Left forelimb (tissue), 1 donor: Measurements from ENCODE around the gene CACNA1C.

Experiments
- DNase-seq: peaks from one replicate; pipeline ENCODE4 v3.0.0-alpha.2; 2018; ENCODE audit warnings: low spot score

Gene CACNA1C

GRCh38 chr12:2364631-2365051, 311.9 kb downstream of the CACNA1C start:
- no peak for DNase-seq

DNA sequence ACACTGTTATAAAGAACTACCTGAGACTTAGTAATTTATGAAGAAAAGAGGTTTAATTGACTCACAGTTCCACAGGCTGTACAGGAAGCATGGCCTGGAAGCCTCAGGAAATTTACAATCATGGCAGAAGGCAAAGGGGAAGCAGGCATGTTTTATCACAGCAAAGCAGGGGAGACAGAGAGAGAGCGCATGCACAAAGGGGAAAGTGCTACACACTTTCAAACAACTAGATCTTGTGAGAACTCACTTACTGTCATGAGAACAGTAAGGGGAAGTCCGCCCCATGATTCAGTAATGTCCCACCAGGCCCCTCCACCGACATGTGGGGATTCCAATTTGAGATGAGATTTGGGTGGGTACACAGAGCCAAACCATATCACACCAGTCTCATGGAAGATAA, 313.9 kb downstream of the CACNA1C start:
- no peak for DNase-seq

DNA sequence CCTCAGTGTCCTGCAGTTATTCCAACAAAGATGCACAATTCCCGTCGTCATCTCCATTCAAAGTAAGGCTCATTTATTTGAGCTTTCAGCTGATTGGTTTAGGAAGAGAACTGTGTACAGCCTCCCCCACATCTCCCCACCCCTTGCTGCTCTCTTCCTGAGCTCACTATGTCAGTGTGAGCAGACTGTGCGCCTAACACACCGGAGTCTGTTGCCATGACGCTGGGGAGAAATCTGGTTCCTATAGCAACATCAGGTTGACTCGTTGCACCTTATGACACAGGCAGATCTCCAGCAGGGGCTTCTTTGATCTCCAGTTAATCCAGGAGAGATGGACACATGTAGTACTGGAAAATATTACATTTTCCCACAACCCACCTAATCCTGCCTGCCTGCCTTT, 319.4 kb downstream of the CACNA1C start:
- no peak for DNase-seq

GRCh38 chr12:2372735-2373134, 319.9 kb downstream of the CACNA1C start:
- no peak for DNase-seq

DNA sequence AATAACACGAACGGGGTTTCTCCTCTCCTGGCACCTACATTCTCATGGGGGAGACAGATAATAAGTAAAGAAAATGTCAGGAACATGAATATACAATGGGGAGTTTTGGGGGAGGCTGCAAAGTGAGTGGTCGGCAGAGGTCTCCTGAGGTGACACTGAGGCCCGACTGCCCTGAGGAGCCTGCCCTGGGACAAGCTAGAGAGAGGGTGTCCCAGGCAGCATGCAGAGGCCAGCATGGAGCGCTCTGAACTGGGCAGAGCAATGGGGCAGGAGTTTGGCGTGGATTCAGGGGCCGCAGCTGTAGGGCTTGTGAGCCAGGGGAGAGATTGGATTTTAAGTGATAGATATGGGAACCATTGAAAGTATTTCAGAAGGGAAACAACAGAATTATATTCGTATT, 320.5 kb downstream of the CACNA1C start:
- DNase-seq: no peak

GRCh38 chr12:2374092-2374906, 321.5 kb downstream of the CACNA1C start:
- DNase-seq: no peak

DNA sequence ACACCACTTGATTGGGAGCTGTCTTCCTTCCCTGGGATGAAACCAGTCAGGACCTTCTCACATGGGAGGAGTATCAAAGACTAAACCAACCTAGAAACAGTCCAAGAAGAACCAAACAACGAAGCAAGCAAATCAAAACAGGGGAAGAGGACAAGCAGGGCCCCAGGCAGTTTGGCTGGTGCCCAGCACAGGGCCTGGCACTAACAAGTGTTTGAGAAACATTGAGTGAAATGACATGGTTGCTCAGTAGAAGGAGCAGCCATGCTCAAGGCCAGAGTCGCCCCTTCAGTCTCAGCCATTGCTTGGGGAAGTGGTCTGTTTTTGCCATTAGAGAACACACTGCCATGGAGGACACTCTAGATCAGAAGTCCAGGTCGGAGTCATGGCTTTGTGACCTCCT, 323.1 kb downstream of the CACNA1C start:
- DNase-seq: no peak

DNA sequence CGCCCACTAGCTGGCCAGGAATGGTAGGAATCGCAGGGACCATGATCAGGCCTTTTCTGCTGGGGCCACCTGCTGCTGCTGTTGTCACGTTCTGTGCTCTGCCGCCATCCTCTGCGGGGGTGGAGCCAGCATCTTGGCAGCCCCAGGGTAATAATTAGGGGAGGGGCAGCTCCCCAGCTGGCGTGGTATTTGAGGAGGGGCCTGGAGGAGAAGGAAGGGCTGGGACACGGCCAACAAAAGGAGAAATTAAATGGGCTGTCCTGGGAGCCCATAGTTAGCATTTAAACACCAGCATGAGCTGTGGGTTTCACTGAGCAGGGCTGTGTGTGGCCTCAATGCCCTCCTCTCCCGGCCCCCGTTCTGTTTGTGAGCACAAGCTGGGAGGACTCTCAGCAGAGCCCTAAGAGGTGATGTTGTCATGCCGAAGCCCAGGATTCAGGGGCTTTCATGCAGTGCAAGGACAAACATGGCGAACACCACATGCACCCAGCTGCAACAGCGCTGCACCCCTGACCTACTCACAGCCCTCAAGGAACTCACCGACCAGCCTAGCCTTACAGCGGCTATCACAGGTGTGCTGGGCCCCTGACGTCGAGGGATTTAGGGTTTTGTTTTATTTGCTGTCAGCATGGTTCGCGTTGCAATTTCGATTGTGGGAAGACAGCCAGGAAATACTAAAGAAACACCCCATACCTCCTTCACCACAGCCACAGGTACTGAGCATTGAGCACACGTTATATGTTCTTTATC, 324.3 kb downstream of the CACNA1C start:
- no peak for DNase-seq

DNA sequence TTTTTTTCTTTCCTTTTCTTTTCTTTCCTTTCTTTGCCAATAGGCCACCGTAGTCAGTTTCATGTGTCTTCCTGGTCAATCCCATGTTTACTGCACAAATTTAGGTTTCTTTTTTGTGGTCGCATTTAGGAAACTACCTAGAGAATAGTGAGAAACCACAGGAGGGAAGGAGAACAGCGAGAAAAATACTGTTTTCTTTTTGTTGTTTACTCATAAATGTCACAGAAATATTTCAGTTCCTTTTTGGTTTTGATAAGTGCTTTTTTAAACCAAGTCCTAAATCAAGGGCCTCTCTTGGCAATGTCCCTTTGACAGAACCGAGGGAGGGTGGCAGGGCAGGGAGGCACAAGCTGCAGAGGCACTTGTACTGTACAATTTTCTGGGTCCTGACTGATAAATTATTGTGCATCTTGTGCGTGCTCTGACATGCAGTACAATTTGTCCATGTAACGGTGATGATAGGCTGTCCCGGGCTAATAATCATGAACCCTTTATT, 326.1 kb downstream of the CACNA1C start:
- DNase-seq: no peak

- peak; percentile 31 for DNase-seq
Observed at GRCh38 chr12:2380946-2381345, 328.2 kb downstream of the CACNA1C start.

GRCh38 chr12:2382370-2383155, 329.8 kb downstream of the CACNA1C start:
- peak; percentile 38 for DNase-seq

DNA sequence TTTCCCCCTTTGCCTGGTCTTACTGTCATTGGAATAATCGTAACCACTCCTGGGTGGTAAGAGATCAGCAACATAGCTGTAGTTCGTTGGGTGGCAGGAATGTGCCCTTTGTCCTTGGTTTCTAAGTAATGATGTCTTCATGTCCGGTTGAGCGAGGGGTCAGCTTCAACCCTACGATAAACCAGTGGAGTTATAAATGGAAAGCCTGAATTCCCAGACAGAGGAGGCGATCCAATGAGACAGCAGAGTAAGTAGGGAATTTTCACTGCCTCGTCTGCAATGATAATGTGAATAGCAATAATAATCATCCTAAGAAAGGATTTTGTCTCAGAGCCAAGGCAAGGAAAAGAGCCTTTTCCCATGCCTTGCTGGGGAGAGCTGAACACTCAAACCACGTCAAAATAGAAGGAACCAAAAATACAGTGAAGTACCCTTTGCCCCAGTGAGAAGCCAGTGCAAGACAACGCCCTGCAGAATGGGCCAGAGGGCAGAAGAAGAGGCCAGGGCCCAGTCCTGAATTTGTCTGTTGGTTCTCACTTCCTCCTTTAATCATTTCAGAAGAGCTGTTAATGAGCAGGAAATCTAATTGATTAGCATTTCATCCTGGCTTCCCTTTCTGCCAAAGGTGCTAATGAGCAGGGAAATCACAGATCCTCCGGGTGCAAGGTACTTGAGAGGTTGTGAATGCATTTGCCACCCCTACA, 330.7 kb downstream of the CACNA1C start:
- peak; percentile 22 for DNase-seq

DNA sequence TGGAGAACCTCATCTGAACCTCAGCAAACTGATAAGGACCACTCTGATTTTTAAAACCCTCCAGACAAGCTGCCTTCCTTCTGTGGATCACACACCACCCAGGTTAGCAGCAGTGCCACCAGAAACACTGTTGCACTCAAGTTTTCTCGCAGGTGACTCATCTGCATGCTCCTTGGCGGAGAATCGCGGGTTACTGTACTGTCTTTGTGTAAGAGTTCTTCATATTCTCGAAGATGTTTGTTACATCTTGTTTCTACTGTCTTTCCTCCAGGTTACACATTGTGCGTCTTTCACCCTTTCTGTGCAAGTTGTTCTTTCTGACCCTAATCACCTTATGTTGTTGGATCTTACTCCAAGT, 331.2 kb downstream of the CACNA1C start:
- peak; percentile 44 for DNase-seq

- peak; percentile 70 for DNase-seq
Observed at GRCh38 chr12:2384533-2385351, 332.0 kb downstream of the CACNA1C start.

DNA sequence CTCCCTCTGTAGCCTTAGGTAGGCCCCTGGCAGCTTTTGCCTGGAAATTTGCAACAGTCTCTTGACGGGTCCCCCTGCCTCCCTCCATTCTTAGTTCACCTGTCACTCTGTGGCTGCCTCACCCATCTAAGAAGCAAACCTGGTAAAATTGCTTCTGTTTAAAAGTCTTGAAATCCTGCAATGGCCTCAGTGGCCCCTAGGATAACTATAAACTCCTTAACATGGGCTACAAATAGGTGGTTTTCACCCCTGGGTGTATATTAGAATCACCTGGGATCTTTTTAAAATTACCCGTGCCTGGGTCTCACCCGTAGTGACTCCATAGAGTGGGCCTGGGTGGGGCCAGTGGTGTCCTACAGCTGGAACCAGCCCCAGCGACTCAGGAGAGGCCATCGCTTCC, 332.7 kb downstream of the CACNA1C start:
- peak; percentile 20 for DNase-seq

DNA sequence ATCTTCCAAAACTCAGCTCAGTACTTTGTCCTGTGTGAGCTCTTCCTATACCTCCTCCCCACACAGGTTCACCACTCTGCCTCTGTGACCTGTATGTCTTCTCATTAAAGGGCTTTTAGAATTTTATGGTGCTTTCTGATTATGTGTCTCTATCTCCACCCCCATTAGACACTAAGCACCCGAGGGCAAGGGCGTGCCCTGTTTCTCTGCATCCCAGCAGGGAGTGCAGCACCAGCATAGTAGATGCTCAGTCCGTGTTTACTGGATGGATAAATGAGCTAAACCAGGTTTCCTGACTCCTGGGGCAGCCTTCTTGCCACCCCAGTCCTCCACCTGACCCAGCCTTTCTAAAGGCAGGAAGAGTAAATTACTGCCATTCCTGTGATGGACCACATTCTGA, 333.8 kb downstream of the CACNA1C start:
- DNase-seq: peak; percentile 38

DNA sequence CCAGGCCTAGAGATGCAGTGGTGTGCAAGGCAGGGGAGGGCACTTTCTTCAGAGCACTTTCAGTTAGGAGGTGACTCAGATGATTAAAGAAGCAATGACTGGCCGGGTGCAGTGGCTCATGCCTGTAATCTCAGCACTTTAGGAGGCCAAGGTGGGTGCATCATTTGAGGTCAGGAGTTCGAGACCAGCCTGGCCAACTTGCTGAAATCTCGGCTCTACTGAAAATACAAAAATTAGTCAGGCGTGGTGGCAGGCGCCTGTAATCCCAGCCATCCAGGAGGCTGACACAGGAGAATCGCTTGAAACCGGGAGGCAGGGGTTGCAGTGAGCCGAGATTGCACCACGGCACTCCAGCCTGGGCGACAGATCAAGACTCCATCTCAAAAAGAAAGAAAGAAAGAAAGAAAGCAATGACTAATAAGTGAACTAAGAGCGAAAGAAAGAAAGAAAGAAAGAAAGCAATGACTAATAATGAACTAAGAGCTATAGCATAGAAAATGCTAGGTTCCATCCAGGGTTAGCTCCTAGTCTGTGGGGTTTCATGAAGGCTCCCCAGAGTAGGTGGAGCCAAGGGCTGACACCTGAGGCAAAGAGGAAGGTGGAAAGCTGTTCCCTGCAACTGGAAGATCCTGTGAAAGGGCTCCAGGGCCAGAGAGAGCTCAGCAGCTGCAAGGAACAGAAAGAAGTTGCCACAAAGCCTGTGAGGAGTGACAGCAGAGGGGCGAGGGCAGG, 334.5 kb downstream of the CACNA1C start:
- peak; percentile 23 for DNase-seq

DNA sequence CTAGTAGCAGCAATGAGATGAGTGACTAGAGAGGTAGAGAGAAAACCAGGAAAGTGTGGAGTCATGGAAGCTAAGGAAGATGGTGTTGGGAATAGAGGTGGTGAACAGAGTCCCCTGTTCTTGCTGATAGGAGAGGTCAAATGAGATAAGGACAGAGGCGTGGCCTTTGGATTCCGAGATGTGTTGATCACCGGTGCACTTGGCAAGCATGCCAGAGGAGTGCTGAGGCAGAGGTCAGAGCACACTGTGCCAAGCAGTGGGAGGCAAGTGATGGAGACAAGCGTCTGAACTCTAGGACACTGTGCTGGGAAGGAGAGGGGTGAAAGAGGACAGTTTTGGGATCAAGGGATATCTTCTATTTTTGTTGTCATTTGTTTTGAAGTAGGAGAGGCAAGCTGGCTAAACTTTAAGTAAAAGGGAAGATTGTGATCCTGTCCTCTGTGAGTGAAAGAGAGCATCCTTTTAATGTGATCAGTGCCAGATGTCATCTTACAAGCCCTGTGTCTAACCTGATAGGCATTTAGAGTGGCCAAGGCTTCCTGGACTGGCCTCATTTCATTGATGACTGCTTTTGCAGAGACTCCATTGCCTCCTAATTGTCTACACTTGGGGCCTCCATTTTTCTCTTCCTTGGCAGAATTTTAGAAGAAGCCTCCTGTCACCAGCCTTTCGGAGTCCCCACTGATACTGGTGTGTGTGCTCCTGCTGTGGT, 336.4 kb downstream of the CACNA1C start:
- peak; percentile 46 for DNase-seq

- DNase-seq: peak; percentile 18
Observed at GRCh38 chr12:2390133-2390532, 337.3 kb downstream of the CACNA1C start.
